ENCODE data around the gene SPRYD7. TPM values are rescaled to one million over a fixed set of nuclear protein-coding genes. Genes with fewer than 3 reads are reported as not detected.
"Not testable (repeated sequence)": the region's sequence is repeated elsewhere in the genome, so short reads cannot be mapped to it uniquely, and the experiment has no call there.

SPRYD7 gene
- total and polyA plus RNA-seq, 7 experiments from 2014 or later: 1.5 to 3.1 (median 2.1) TPM

DNA sequence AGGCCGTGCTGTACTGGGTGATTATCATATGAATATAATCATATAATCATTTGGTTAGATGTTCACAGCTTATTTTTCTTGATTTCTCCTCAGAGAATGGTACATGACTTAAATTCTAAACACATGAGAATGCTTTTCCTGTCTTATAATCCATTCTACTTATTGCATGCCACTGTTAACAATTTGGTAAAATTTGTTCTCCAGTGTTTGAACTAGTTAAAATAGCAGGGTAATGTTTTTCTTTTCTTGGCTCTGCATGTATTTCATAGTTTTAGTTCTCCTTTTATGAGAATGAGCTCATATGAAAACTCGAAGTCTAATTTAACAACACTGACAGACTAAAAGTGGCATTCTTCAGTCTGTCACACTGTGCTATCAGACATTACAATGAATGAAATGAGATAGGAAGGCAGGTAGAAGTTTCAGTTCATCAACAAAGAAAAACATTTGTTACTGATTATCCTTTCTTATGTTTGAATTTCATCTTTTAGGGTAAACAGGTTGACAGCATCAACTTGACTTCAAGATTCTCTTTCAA is 10.2 kb downstream of the SPRYD7 start:
- H3K4me3 Mint-ChIP-seq: no peak overlapping the region
- no peak overlapping the region for H3K27ac Mint-ChIP-seq
- POLR2A ChIA-PET: interaction anchor here (0.6 kb wide), 1 partner anchor 13 kb away, joined by 3 read pairs; no protein-coding TSS in a partner anchor
- H3K36me3 Mint-ChIP-seq: peaks cover 3 to 35% (median 21%) of the 10 kb centered on the region in 5 donors
- H3K27ac ChIP-seq (ENCODE audit: low read depth, low read length): no peak overlapping the region
- intact Hi-C loops (cut with micrococcal nuclease): no loop called here
- ATAC-seq: no peak
- H3K9me3 Mint-ChIP-seq: peaks cover 0 to 5% (median 0%) of the 10 kb centered on the region in 11 donors
- H3K27me3 ChIP-seq (ENCODE audit: control insufficient read depth in 2 of 2, insufficient read depth in 2 of 2, low read length in 2 of 2): no peaks in the 10 kb centered on the region
- CTCF ChIA-PET: interaction anchor here (0.6 kb wide), 1 partner anchor 489 kb away, joined by 5 read pairs; no protein-coding TSS in a partner anchor
- DNase-seq: no peak
- H3K4me3 ChIP-seq (ENCODE audit: low read length): no peak overlapping the region
- no peaks in the 10 kb centered on the region for H3K9me3 ChIP-seq (ENCODE audit: control insufficient read depth in 2 of 3, low read length in 3 of 3)
- H3K4me1 Mint-ChIP-seq: peaks cover 0 to 10% (median 4%) of the 10 kb centered on the region in 7 donors
- no peaks in the 10 kb centered on the region for H3K27me3 Mint-ChIP-seq
- no peaks in the 10 kb centered on the region for H3K4me1 ChIP-seq (ENCODE audit: control insufficient read depth in 2 of 2, insufficient read depth in 2 of 2, low read length in 2 of 2)
- no peaks in the 10 kb centered on the region for H3K36me3 ChIP-seq (ENCODE audit: control insufficient read depth in 2 of 3, insufficient read depth in 3 of 3, low read length in 3 of 3)

DNA sequence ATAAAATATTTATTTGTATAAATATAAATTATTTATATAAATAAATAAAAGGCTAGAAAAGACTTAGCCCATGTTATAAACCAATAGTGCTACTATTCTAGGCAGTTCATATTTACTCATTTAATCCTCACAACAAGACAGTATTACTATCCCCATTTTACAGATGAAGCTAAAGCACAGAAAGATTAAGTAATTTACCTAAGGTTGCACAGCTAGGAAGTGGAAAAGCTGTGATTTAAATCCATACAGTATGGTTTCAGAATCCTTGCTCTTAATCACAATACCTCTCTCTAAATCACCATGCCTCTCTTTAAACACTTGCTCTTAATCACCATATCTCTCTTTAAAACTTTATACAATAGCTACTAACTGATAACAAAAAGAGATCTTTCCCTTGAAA is 13.8 kb downstream of the SPRYD7 start:
- no peaks in the 10 kb centered on the region for H3K9me3 ChIP-seq (ENCODE audit: control insufficient read depth in 2 of 3, low read length in 3 of 3)
- ATAC-seq: no peak
- Mint-ChIP-seq H3K27ac (no peak overlapping the region), H3K9me3 (peaks cover 0 to 6% (median 0%) of the 10 kb centered on the region in 11 donors), H3K36me3 (peaks cover 3 to 34% (median 22%) of the 10 kb centered on the region in 5 donors), H3K27me3 (no peaks in the 10 kb centered on the region), H3K4me1 (no peaks in the 10 kb centered on the region), H3K4me3 (no peak overlapping the region)
- ChIA-PET POLR2A (no interaction called here), CTCF (interaction anchor here (0.6 to 1.0 kb wide), 3 partner anchors 9 to 496 kb away, joined by 3 read pairs; no protein-coding TSS in a partner anchor)
- H3K4me1 ChIP-seq (ENCODE audit: control insufficient read depth in 2 of 2, insufficient read depth in 2 of 2, low read length in 2 of 2): no peaks in the 10 kb centered on the region
- no peak for DNase-seq
- H3K27me3 ChIP-seq (ENCODE audit: control insufficient read depth in 2 of 2, insufficient read depth in 2 of 2, low read length in 2 of 2): no peaks in the 10 kb centered on the region
- intact Hi-C loops (cut with micrococcal nuclease): no loop called here
- no peaks in the 10 kb centered on the region for H3K36me3 ChIP-seq (ENCODE audit: control insufficient read depth in 2 of 3, insufficient read depth in 3 of 3, low read length in 3 of 3)
- no peak overlapping the region for H3K27ac ChIP-seq (ENCODE audit: low read depth, low read length)
- H3K4me3 ChIP-seq (ENCODE audit: low read length): no peak overlapping the region

- intact Hi-C loops (cut with micrococcal nuclease); H3K4me1 ChIP-seq (ENCODE audit: control insufficient read depth in 2 of 2, insufficient read depth in 2 of 2, low read length in 2 of 2); DNase-seq; H3K4me3 ChIP-seq (ENCODE audit: low read length); H3K4me1 Mint-ChIP-seq; H3K9me3 ChIP-seq (ENCODE audit: control insufficient read depth in 2 of 3, low read length in 3 of 3); POLR2A ChIA-PET; H3K27me3 Mint-ChIP-seq; H3K27me3 ChIP-seq (ENCODE audit: control insufficient read depth in 2 of 2, insufficient read depth in 2 of 2, low read length in 2 of 2); H3K27ac Mint-ChIP-seq; H3K9me3 Mint-ChIP-seq; H3K36me3 ChIP-seq (ENCODE audit: control insufficient read depth in 2 of 3, insufficient read depth in 3 of 3, low read length in 3 of 3); ATAC-seq; CTCF ChIA-PET; H3K4me3 Mint-ChIP-seq; H3K27ac ChIP-seq (ENCODE audit: low read depth, low read length): not testable (repeated sequence)
- H3K36me3 Mint-ChIP-seq: peaks cover 7 to 38% (median 29%) of the 10 kb centered on the region in 5 donors
Measured at GRCh38 chr13:49920969-49921368, 15.2 kb downstream of the SPRYD7 start.

- peaks cover 5 to 40% (median 29%) of the 10 kb centered on the region in 5 donors for H3K36me3 Mint-ChIP-seq
- H3K9me3 Mint-ChIP-seq; DNase-seq; ATAC-seq; H3K27me3 ChIP-seq (ENCODE audit: control insufficient read depth in 2 of 2, insufficient read depth in 2 of 2, low read length in 2 of 2); H3K9me3 ChIP-seq (ENCODE audit: control insufficient read depth in 2 of 3, low read length in 3 of 3); H3K27ac ChIP-seq (ENCODE audit: low read depth, low read length); H3K4me1 ChIP-seq (ENCODE audit: control insufficient read depth in 2 of 2, insufficient read depth in 2 of 2, low read length in 2 of 2); H3K4me1 Mint-ChIP-seq; intact Hi-C loops (cut with micrococcal nuclease); H3K4me3 ChIP-seq (ENCODE audit: low read length); H3K27ac Mint-ChIP-seq; H3K36me3 ChIP-seq (ENCODE audit: control insufficient read depth in 2 of 3, insufficient read depth in 3 of 3, low read length in 3 of 3); CTCF ChIA-PET; POLR2A ChIA-PET; H3K27me3 Mint-ChIP-seq; H3K4me3 Mint-ChIP-seq: not testable (repeated sequence)
Measured at GRCh38 chr13:49918106-49918505, 18.0 kb downstream of the SPRYD7 start.

DNA sequence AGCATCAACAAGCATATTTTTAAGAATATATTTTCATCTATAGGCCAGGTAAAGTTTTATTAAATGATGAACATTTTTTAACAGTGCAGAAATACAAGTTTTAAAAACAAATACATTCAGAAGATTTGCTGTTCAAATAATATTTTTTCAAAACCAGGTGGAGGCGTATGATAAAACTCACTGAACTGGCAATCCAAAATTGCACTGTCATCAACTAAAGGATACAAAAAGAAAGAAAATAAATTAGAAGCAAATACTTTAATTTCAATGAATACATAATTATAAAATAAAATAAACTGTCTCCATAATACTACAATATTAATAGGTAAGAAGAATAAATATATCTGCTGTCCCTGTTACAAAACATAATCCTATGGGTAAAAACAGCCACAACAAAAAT is 21.2 kb downstream of the SPRYD7 start:
- no peak overlapping the region for H3K4me3 Mint-ChIP-seq
- ChIA-PET CTCF (no interaction called here), POLR2A (no interaction called here)
- ATAC-seq: no peak
- Histone ChIP-seq H3K9me3 (ENCODE audit: control insufficient read depth in 2 of 3, low read length in 3 of 3) (no peaks in the 10 kb centered on the region), H3K36me3 (ENCODE audit: control insufficient read depth in 2 of 3, insufficient read depth in 3 of 3, low read length in 3 of 3) (no peaks in the 10 kb centered on the region), H3K4me3 (ENCODE audit: low read length) (no peak overlapping the region), H3K4me1 (ENCODE audit: control insufficient read depth in 2 of 2, insufficient read depth in 2 of 2, low read length in 2 of 2) (no peaks in the 10 kb centered on the region), H3K27ac (ENCODE audit: low read depth, low read length) (no peak overlapping the region), H3K27me3 (ENCODE audit: control insufficient read depth in 2 of 2, insufficient read depth in 2 of 2, low read length in 2 of 2) (no peaks in the 10 kb centered on the region)
- peaks cover 0 to 2% (median 0%) of the 10 kb centered on the region in 11 donors for H3K9me3 Mint-ChIP-seq
- H3K27me3 Mint-ChIP-seq: no peaks in the 10 kb centered on the region
- H3K36me3 Mint-ChIP-seq: peaks cover 5 to 30% (median 22%) of the 10 kb centered on the region in 5 donors
- intact Hi-C loops (cut with micrococcal nuclease): no loop called here
- no peak overlapping the region for H3K27ac Mint-ChIP-seq
- H3K4me1 Mint-ChIP-seq: no peaks in the 10 kb centered on the region
- no peak for DNase-seq

DNA sequence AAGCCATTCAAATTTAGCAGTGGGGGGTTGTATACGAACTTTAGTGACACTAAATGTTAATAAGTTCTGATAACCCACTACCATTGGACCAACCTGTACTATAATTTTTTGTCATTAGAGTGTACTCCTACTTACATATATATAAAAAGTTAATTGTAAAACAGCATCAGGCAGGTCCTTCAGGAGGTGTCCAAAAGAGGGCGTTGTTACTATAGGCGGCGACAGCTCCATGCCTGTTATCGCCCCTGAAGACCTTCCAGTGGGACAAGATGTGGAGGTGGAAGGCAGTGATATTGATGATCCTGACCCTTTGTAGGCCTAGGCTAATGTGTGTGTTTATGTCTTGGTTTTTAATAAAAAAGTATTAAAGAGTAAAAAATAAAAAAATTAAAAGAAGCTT is 27.5 kb downstream of the SPRYD7 start:
- peaks cover 0 to 6% (median 5%) of the 10 kb centered on the region in 5 donors for H3K36me3 Mint-ChIP-seq
- no peaks in the 10 kb centered on the region for H3K27me3 Mint-ChIP-seq
- no peak overlapping the region for H3K27ac ChIP-seq (ENCODE audit: low read depth, low read length)
- intact Hi-C loops (cut with micrococcal nuclease): no loop called here
- no peak overlapping the region for H3K27ac Mint-ChIP-seq
- peaks cover 0 to 3% (median 0%) of the 10 kb centered on the region in 7 donors for H3K4me1 Mint-ChIP-seq
- no peaks in the 10 kb centered on the region for H3K4me1 ChIP-seq (ENCODE audit: control insufficient read depth in 2 of 2, insufficient read depth in 2 of 2, low read length in 2 of 2)
- H3K4me3 Mint-ChIP-seq: no peak overlapping the region
- H3K9me3 Mint-ChIP-seq: peaks cover 0 to 2% (median 0%) of the 10 kb centered on the region in 11 donors
- ChIA-PET POLR2A (no interaction called here), CTCF (interaction anchor here (0.6 kb wide), 1 partner anchor 127 kb away, joined by 3 read pairs; no protein-coding TSS in a partner anchor)
- H3K4me3 ChIP-seq (ENCODE audit: low read length): no peak overlapping the region
- ATAC-seq (no peak), DNase-seq (no peak)
- no peaks in the 10 kb centered on the region for H3K36me3 ChIP-seq (ENCODE audit: control insufficient read depth in 2 of 3, insufficient read depth in 3 of 3, low read length in 3 of 3)
- no peaks in the 10 kb centered on the region for H3K27me3 ChIP-seq (ENCODE audit: control insufficient read depth in 2 of 2, insufficient read depth in 2 of 2, low read length in 2 of 2)
- H3K9me3 ChIP-seq (ENCODE audit: control insufficient read depth in 2 of 3, low read length in 3 of 3): no peaks in the 10 kb centered on the region

GRCh38 chr13:49904729-49905456 is 31.2 kb downstream of the SPRYD7 start:
- Mint-ChIP-seq H3K9me3 (peaks cover 0 to 2% (median 0%) of the 10 kb centered on the region in 11 donors), H3K27ac (peak overlapping the region in 1 of 9 donors; percentile 56), H3K27me3 (no peaks in the 10 kb centered on the region), H3K36me3 (no peaks in the 10 kb centered on the region), H3K4me1 (peaks cover 0 to 3% (median 0%) of the 10 kb centered on the region in 7 donors), H3K4me3 (peak overlapping the region in 1 of 10 donors; percentile 8)
- Histone ChIP-seq H3K9me3 (ENCODE audit: control insufficient read depth in 2 of 3, low read length in 3 of 3) (no peaks in the 10 kb centered on the region), H3K4me3 (ENCODE audit: low read length) (no peak overlapping the region), H3K27ac (ENCODE audit: low read depth, low read length) (no peak overlapping the region), H3K36me3 (ENCODE audit: control insufficient read depth in 2 of 3, insufficient read depth in 3 of 3, low read length in 3 of 3) (no peaks in the 10 kb centered on the region), H3K27me3 (ENCODE audit: control insufficient read depth in 2 of 2, insufficient read depth in 2 of 2, low read length in 2 of 2) (no peaks in the 10 kb centered on the region), H3K4me1 (ENCODE audit: control insufficient read depth in 2 of 2, insufficient read depth in 2 of 2, low read length in 2 of 2) (no peaks in the 10 kb centered on the region)
- no peak for ATAC-seq
- intact Hi-C loops (cut with micrococcal nuclease): no loop called here
- POLR2A ChIA-PET: no interaction called here
- DNase-seq: no peak
- CTCF ChIA-PET: no interaction called here
